Measurements from ENCODE around the gene SSBP2.
"Not testable (repeated sequence)": the region's sequence is repeated elsewhere in the genome, so short reads cannot be mapped to it uniquely, and the experiment has no call there.

The SSBP2 gene

DNA sequence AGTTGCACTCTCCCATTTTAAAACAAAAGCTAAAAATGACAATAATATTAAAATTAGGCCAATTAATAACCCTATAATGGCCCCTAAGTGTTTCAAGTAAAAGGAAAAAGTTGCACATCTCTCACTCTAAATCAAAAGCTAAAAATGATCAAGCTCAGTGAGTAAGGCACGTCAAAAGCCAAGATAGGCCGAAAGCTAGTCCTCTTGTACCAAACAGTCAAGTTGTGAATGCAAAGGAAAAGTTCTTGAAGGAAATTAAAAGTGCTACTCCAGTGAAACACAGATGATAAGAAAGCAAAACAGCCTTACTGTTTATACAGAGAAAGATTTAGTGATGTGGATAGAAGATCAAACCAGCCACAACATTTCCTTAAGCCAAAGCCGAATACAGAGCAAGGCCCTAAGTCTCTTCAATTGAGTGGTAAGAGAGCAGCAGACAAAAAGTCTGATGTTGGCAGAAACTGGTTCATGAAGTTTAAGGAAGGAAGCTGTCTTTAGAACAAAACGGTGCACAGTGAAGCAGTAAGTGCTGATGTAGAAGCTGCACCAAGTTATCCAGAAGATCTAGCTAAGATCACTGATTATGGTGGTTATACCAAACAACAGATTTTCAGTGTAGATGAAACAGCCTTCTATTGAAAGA lies 212.9 kb downstream of the SSBP2 start:
- in situ Hi-C loops (cut with MboI; ENCODE audit: low sequenced_read_pairs) = no loop called here

DNA sequence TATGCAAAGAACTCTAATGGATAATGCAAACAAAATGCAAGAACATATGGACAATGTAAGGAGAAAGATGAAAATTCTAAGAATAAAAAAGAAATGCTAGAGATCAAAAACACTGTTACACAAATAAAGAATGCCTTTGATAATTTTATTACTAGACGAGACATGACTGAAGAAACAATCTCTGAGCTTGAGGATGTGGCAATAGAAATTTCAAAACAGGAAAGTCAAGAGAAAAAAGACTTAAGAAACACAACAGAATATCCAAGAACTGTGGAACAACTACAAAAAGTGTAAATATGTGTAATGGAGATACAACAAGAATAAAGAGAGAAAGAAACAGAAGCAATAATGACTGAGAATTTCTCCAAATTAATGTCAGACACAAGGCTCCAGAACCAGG lies 216.5 kb downstream of the SSBP2 start:
- in situ Hi-C loops (cut with MboI; ENCODE audit: low sequenced_read_pairs) = no loop called here

DNA sequence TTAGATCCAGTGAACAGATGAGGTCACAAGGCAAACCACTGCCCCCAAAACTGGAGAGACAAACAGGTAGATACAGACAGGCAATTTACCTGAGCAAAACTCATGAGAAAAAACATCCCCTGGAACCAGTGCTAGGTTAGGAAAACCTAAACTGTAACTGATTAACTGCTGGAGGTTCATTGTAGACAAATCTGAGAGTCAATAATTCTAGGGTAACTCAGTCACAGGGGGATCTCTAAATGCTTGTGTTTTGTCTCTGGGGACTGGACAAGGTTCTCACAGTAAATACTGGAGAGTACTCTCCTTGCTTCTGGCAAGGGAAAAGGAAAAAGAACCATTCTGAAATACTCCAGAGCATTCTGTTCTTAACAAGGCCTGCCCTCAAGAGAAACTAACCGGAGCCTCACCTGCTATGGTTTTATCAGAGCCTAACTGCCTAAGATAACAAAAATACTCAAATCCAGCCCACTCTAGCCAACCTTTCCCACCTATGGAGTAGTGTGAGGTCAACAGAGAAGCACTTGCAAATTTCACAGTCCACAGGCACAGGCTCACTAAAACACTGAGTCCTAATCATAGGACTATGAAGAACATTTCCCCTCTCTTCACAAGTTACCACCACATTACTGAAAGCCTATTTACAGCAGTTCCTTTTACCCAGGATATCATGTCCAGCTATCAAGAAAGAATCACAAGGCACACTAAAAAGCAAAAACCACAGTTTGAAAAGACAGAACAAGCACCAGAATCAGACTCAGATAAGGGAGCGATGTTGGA lies 217.1 kb downstream of the SSBP2 start:
- in situ Hi-C loops (cut with MboI; ENCODE audit: low sequenced_read_pairs) = no loop called here

DNA sequence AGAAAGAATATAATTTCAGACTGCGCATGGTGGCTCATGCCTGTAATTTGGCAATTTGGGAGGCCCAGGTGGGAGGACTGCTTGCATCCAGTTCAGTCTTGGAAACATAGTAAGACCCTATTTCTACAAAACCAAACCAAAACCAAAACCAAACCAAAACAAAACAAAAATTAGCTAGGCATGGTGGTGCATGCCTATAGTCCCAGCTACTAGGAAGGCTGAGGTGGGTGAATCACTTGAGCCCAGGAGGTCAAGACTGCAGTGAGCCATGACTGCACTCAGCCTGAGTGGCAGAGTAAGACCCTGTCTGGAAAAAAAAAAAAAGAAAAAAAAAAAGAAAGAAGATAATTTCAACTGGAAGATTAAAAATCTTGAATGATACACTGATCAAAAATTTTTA lies 220.0 kb downstream of the SSBP2 start:
- in situ Hi-C loops (cut with MboI; ENCODE audit: low sequenced_read_pairs) = no loop called here

GRCh38 chr5:81525690-81526089 lies 225.2 kb downstream of the SSBP2 start:
- in situ Hi-C loops (cut with MboI; ENCODE audit: low sequenced_read_pairs) = no loop called here

DNA sequence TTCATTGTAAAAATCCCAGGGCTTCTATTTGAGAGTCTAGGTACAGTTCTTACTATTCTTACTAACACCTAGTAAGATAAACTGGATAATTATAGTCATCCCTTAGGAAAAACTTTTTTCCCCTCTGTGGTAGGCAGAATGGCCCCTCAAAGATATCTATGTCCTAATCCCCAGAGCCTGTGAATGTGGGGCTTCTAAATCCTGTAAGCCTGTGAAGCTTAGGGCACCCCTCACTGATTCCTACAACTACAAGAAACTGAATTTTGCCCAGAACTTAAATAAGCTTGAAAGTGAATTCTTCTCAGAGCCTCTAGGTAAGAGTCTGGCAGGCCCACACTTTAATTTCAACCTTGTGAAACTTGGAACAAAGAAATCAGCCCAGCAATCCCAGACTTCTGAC lies 226.9 kb downstream of the SSBP2 start:
- in situ Hi-C loops (cut with MboI; ENCODE audit: low sequenced_read_pairs) = no loop called here

- in situ Hi-C loops (cut with MboI; ENCODE audit: low sequenced_read_pairs) = no loop called here
These were observed 228.3 kb downstream of the SSBP2 start for GRCh38 chr5:81522571-81522970.

- in situ Hi-C loops (cut with MboI; ENCODE audit: low sequenced_read_pairs) = no loop called here
These were observed 230.1 kb downstream of the SSBP2 start for GRCh38 chr5:81520769-81521168.

- in situ Hi-C loops (cut with MboI; ENCODE audit: low sequenced_read_pairs) = no loop called here
These were observed 231.5 kb downstream of the SSBP2 start for GRCh38 chr5:81519217-81519905.

DNA sequence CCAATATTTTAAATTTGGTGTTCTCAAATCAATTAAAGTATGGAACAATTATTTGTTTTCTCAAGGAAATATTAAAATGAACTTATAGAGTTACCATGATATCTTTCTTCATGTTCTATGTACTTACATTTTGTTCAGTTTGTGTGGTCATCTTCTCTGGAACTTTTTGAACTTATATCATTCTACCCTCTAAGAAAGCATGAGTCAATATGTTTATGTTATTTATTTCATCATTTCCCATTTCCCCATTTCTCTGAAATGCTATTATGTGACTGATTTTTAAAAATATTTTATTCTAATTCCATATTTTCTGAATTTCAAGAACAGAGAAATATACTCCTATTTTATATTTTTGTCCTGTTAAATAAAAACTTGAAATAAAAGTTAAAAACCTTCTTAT lies 233.4 kb downstream of the SSBP2 start:
- in situ Hi-C loops (cut with MboI; ENCODE audit: low sequenced_read_pairs) = no loop called here

DNA sequence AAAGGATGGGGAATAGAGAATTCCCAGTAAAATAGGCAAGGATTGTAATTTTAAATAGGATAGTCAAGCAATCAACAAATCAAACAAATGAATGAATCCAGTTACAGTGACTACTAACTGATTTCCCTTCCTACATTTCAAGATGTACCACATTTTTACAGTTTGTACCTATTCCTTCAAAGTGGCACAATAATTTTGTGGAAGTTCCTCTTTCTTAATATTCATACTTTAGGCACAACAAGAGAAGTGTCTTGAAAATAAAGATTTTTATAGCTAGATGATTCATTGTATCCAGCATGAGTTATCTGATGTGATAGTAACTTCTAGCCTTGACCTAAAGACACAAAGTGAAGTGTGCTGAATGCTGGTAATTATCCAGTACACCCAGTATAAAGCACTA lies 234.8 kb downstream of the SSBP2 start:
- in situ Hi-C loops (cut with MboI; ENCODE audit: low sequenced_read_pairs) = no loop called here

GRCh38 chr5:81513982-81514381 lies 236.9 kb downstream of the SSBP2 start:
- in situ Hi-C loops (cut with MboI; ENCODE audit: low sequenced_read_pairs) = no loop called here

DNA sequence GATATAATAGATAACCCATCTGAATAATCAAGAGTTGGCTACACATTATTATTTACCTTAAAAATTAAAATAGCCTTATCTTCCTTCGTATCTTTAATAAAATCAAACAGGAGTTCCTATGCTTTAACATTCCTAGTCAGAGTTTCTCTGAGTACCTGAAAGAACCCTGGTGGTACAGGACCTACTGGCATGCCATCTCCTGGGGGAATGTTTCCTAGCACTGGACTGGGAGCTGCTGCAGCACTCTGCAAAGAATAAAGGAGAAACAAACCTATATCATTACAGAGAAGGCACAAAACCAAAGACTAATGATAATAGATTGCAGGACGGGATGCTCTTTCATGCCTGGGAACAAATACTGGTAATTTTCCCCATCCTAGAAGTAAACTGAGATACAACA lies 237.4 kb downstream of the SSBP2 start:
- in situ Hi-C loops (cut with MboI; ENCODE audit: low sequenced_read_pairs) = no loop called here

GRCh38 chr5:81506900-81507588 lies 243.9 kb downstream of the SSBP2 start:
- in situ Hi-C loops (cut with MboI; ENCODE audit: low sequenced_read_pairs) = no loop called here

DNA sequence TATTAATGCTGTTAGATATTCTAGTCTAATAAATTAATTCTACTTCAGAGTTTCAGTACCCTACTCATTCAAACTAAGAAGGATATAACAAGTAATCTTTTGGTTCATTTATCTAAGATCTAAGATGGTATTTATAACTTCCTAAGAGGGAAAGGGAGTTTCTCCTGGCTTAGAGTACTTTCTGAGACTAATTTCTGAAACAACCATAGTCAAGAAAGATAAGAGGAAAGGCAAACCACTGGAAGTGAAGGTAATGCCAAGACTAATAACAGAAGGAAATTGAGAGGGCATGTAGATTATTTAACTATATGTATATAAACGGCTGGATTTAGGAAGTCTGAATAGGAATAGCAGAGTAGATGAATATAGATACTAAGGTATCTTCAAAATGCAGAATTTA lies 244.5 kb downstream of the SSBP2 start:
- in situ Hi-C loops (cut with MboI; ENCODE audit: low sequenced_read_pairs) = no loop called here

- in situ Hi-C loops (cut with MboI; ENCODE audit: low sequenced_read_pairs) = no loop called here
These were observed 245.2 kb downstream of the SSBP2 start for GRCh38 chr5:81505672-81506071.

DNA sequence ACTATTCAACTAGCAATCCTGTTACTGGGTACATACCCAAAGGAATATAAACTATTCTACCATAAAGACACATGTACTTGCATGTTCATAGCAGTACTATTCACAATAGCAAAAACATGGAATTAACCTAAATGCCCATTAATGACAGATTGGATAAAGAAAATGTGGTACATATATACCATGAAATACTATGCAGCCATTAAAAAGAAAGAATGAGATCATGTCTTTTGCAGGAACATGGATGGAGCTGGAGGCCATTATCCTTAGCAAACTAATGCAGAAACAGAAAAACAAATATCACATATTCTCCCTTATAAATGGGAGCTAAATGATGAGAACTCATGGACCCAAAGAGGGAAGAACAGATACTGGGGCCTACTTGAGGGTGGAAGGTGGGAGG lies 247.3 kb downstream of the SSBP2 start:
- in situ Hi-C loops (cut with MboI; ENCODE audit: low sequenced_read_pairs) = not testable (repeated sequence)

DNA sequence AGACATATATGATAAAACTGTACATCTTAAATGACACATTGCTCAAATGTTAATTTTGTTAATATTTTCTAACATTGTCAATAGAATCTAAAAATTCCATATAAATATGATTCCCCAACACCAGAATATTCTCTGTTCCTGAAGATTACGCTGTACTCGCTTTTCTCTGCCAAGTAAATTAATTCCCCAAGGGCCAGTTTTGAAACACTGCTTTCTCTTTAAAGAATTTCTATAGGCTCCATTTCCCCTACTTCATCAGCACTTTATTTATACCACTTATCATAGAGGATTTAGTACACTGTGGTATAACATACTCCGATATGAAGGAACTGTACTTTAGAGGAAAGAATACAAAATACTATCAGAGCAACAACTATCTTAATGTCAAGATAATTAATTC lies 255.6 kb downstream of the SSBP2 start:
- in situ Hi-C loops (cut with MboI; ENCODE audit: low sequenced_read_pairs) = no loop called here

- in situ Hi-C loops (cut with MboI; ENCODE audit: low sequenced_read_pairs) = no loop called here
These were observed 262.0 kb downstream of the SSBP2 start for GRCh38 chr5:81488862-81489261.

DNA sequence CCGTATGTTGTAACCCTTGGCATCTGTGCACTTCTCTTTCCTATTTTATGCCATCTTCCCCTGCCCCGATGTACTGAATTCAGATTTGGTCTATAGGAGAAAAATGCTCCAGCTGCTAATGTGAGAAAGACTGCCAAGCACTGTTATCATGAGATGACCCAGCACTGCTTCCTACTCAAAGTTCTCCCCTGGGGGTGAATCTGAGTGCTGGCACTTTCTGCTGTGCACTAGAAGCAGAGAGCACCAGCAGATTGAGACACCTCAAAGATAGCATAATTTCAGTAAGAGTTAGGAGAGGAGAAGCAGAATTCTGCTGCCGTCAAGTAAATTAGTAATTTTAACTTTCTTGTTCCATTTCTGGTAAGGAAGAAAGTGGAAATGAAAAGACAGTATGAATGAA lies 264.2 kb downstream of the SSBP2 start:
- in situ Hi-C loops (cut with MboI; ENCODE audit: low sequenced_read_pairs) = no loop called here

DNA sequence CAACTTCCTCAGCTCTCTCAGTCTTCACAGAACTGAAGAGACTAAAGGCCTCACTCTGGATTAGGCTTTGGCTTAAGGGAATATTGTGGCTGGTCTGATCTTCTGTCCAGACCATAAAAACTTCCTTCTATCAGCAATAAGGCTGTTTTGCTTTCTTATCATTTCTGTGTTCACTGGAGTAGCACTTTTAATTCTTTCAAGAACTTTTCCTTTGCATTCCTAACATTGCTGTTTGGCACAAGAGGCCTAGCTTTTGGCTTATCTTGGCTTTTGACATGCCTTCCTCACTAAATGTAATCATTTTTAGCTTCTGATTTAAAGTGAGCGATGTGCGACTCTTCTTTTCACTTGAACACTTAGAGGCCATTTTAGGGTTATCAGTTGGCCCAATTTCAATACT lies 268.3 kb downstream of the SSBP2 start:
- in situ Hi-C loops (cut with MboI; ENCODE audit: low sequenced_read_pairs) = no loop called here

DNA sequence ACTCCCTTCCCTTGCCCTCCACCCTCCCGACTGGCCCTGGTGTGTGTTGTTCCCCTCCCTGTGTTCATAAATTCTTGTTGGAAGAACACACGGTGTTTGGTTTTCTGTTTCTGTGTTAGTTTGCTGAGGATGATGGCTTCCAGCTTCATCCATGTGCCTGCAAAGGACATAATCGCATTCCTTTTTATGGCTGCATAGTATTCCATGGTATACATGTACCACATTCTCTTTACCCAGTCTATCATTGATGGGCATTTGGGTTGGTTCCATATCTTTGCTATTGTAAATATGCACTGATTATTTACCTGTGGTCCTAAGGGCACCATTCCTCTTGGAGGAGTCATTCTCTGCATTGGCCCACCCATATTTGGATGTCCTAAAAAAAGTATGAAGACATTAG lies 277.5 kb downstream of the SSBP2 start:
- in situ Hi-C loops (cut with MboI; ENCODE audit: low sequenced_read_pairs) = not testable (repeated sequence)
